Spleen (tissue), 11 donors: ENCODE results near the gene CSH1. TPM values are rescaled to one million over a fixed set of nuclear protein-coding genes. Genes with fewer than 3 reads are reported as not detected.
"Not testable (repeated sequence)": the region's sequence is repeated elsewhere in the genome, so short reads cannot be mapped to it uniquely, and the experiment has no call there.

ENCODE experiments used
- DNase-seq: peaks from one replicate; pipeline ENCODE4 v3.0.0-alpha.2; 2020
- H3K27ac ChIP-seq, 8 donors: fragments of 200-600 bp; sonication (generic) in 7 of 8; 1 replicate in 4 of 8; 2 replicates in 4 of 8; pipeline versions ENCODE4 v1.5.0 to v1.8.0; 2016 to 2021; ENCODE audit warnings: inconsistent platforms in 4 of 8, mild to moderate bottlenecking in 4 of 8, moderate library complexity in 1 of 8
- H3K27me3 ChIP-seq, 7 donors: fragments of 200-600 bp; sonication (generic) in 6 of 7; replicated peaks in 1 of 7; 1 replicate in 4 of 7; 2 replicates in 3 of 7; pipeline versions ENCODE4 v1.5.0 to v1.8.0; 2016 to 2021; ENCODE audit warnings: inconsistent platforms in 3 of 7, mild to moderate bottlenecking in 1 of 7
- H3K36me3 ChIP-seq, 6 donors: fragments of 200-600 bp; sonication (generic) in 5 of 6; 1 replicate in 4 of 6; 2 replicates in 2 of 6; pipeline versions ENCODE4 v1.5.0 to v1.8.0; 2016 to 2021; ENCODE audit warnings: inconsistent platforms in 2 of 6
- H3K4me1 ChIP-seq, 6 donors: fragments of 200-600 bp; sonication (generic) in 5 of 6; 1 replicate in 3 of 6; 2 replicates in 3 of 6; pipeline versions ENCODE4 v1.5.0 to v1.8.0; 2016 to 2021; ENCODE audit warnings: inconsistent platforms in 3 of 6
- H3K4me3 ChIP-seq, 8 donors: fragments of 200-600 bp; sonication (generic) in 7 of 8; 1 replicate in 4 of 8; 2 replicates in 4 of 8; pipeline versions ENCODE4 v1.5.0 to v1.8.0; 2016 to 2021; ENCODE audit warnings: inconsistent platforms in 4 of 8, mild to moderate bottlenecking in 4 of 8, moderate library complexity in 2 of 8
- H3K9me3 ChIP-seq, 8 donors: fragments of 200-600 bp; sonication (generic) in 7 of 8; 1 replicate in 4 of 8; 2 replicates in 4 of 8; pipeline versions ENCODE4 v1.5.0 to v1.8.0; 2016 to 2021; ENCODE audit warnings: inconsistent platforms in 4 of 8
- POLR2A ChIP-seq, 3 donors: fragments of 450-650 bp; IDR thresholded peaks; one replicate each; pipeline ENCODE4 v1.5.1; 2017; ENCODE audit warnings: antibody characterized with exemption in 3 of 3, mild to moderate bottlenecking in 1 of 3
- POLR2AphosphoS5 ChIP-seq, 3 donors: sonication (generic); formaldehyde crosslinking; IDR thresholded peaks; one replicate each; pipeline ENCODE4 v1.5.1; 2017; ENCODE audit warnings: antibody characterized with exemption in 3 of 3
- WGBS, 5 donors: extraction: QIAGEN DNeasy Blood & Tissue Kit in 3 of 5; methylation state at CpG; one replicate each; pipeline versions ENCODE4 v1.1.5 to v1.1.7; 2013 to 2018; 5-methylcytosine and 5-hydroxymethylcytosine counted together
- intact Hi-C: fragments of 100-400 bp; cut with DNase I; formaldehyde crosslinking; loops from one replicate; pipeline ENCODE4 v1.15.0; 2023; ENCODE audit warnings: low total_unique reads
- polyA plus RNA-seq, 3 donors: library from polyadenylated mRNA; stranded (reverse); fragments of 200-250 nt; gene quantifications; one replicate each; pipeline ENCODE4 v1.2.1, GENCODE V29; 2013
- total RNA-seq, 7 donors: library from RNA; depleted of rRNA in 3 of 7; stranded (reverse); fragments of >200 nt in 3 of 7; fragmentation: NEBNext Ultra II Directional in 4 of 7; extraction: Animal tissue kit (Norgen Biotek cat#: 25700) in 4 of 7; gene quantifications; one replicate each; pipeline versions ENCODE4 v1.1.0 to v1.2.1, GENCODE V29; 2016 to 2021
- TF ChIP-seq, protein P1 (sequence below), 11 experiments: fragments of 200-600 bp in 7 of 11; fragments of 450-650 bp in 4 of 11; sonication (generic) in 4 of 11; IDR thresholded peaks in 8 of 11; conservative IDR thresholded peaks in 3 of 11; 1 replicate in 7 of 11; 2 replicates in 4 of 11; pipeline versions ENCODE4 v1.4.0 to v1.8.0; 2016 to 2021; ENCODE audit warnings: antibody characterized with exemption in 11 of 11, inconsistent platforms in 4 of 11, mild to moderate bottlenecking in 1 of 11
- donor health status: healthy with polysubstance abuse.
- donor health status: DM: no; HTN: no; CAD: no; lungs with moderate emphysema.
- donor health status: DM: no; HTN: no; CAD: no.
- donor health status: Bipolar disorder and iron deficiency.
- donor health status: healthy.
- donor health status: DM: no; HTN: no; CAD: no.
- donor health status: DM: yes; HTN: yes; CAD: no.

The CSH1 gene
- total and polyA plus RNA-seq, 10 donors, result not detected

DNA sequence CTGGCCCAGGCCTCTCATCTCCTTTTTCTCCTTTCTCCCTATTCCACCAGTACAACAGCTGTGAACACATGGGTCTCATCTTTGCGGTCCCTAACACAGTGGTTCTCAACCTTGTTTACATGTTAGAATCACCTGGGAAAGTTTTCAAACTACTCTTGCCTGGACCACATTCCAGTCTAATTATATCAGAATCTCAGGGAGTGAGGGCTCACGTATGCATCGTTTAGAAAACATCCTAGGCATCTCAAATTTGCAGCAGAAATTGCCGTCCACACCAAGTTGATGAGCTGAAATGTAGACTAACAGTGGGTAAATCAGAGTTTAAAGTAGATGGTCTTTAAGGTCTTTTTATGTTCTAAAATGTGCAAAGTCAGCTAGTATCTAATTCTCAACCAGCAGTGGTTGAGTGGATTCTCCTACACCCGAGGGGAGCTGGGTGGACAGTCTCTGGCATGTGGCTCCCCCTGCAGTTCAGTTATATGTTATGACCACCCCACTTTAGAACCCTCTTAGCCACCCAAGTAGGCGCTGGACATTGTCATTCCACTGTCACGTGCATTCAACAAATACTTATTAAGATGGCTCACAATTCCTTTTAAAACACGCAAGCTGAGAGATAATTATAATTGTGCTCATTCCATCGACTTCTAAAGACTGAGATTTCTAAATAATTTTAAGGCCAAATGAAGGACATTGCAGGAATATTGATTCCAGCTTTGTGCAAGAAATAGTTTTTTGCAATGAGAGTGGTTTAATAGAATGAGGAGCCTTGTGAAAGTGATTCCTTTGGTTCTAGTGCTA is 26.7 kb downstream of the CSH1 start:
- intact Hi-C loops, DNase-seq, H3K36me3 ChIP-seq: not testable (repeated sequence)

DNA sequence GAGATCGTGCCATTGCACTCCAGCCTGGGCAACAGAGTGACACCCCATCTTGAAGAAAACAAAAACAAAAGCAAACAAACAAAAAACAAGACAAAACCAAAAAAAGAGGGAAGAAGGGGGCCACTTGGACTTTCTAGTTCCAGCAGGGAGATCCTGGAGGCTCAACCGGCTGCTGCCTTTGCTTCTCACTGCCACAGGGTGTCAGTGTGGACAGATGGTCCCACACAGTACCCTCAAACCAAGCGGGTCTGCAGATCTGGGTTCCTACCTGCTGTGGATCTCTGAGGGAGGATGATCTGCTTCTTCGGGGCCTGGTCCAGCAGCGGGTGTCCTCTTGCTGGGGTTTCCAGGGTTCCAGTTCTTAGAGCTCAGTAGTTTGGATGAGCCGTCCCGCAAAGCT is 29.7 kb downstream of the CSH1 start:
- 69 to 81% (median 78%) methylated on average over 6 to 7 of the region's 7 CpGs for WGBS, 5 donors

More for the DNA sequence above, 26.7 kb downstream of the CSH1 start:
- H3K9me3 ChIP-seq, H3K27ac ChIP-seq, H3K27me3 ChIP-seq, H3K4me3 ChIP-seq, H3K4me1 ChIP-seq: not testable (repeated sequence)
- 65 to 77% (median 75%) methylated on average over 9 of the region's 9 CpGs for WGBS, 5 donors
- TF ChIP-seq, protein P1, sequence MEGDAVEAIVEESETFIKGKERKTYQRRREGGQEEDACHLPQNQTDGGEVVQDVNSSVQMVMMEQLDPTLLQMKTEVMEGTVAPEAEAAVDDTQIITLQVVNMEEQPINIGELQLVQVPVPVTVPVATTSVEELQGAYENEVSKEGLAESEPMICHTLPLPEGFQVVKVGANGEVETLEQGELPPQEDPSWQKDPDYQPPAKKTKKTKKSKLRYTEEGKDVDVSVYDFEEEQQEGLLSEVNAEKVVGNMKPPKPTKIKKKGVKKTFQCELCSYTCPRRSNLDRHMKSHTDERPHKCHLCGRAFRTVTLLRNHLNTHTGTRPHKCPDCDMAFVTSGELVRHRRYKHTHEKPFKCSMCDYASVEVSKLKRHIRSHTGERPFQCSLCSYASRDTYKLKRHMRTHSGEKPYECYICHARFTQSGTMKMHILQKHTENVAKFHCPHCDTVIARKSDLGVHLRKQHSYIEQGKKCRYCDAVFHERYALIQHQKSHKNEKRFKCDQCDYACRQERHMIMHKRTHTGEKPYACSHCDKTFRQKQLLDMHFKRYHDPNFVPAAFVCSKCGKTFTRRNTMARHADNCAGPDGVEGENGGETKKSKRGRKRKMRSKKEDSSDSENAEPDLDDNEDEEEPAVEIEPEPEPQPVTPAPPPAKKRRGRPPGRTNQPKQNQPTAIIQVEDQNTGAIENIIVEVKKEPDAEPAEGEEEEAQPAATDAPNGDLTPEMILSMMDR (IDR thresholded peaks at IDR 0.05 in 8 of 11, conservative IDR thresholded peaks at IDR 0.05 in 3 of 11), result peak in 1 of 11 experiments; percentile 14

DNA sequence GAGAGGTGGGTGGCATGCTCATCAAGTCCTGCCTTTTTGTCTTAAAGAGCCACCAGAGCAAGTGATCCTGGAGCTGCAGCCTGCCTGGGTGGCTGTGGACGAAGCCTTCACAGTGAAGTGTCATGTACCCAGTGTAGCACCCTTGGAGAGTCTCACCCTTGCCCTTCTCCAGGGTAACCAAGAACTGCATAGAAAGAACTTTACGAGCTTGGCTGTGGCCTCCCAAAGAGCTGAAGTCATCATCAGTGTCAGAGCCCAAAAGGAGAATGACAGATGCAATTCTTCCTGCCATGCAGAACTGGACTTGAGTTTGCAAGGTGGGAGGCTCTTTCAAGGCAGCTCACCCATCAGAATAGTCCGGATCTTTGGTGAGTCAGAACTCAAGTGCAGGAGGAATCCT is 37.1 kb downstream of the CSH1 start:
- WGBS, 5 donors, result 74 to 95% (median 84%) methylated on average over 3 of the region's 3 CpGs
- intact Hi-C loops, result no loop called here
- Histone ChIP-seq H3K27ac (no peak overlapping the region), H3K4me1 (no peaks in the 10 kb centered on the region), H3K4me3 (no peak overlapping the region), H3K36me3 (no peaks in the 10 kb centered on the region), H3K27me3 (no peaks in the 10 kb centered on the region), H3K9me3 (no peaks in the 10 kb centered on the region)
- TF ChIP-seq POLR2A (IDR thresholded peaks at IDR 0.05) (no peak), POLR2AphosphoS5 (IDR thresholded peaks at IDR 0.05) (no peak)
- TF ChIP-seq, protein P1 (IDR thresholded peaks at IDR 0.05 in 8 of 11, conservative IDR thresholded peaks at IDR 0.05 in 3 of 11), result no peak
- peak; percentile 2 for DNase-seq

More for the DNA sequence above, 29.7 kb downstream of the CSH1 start:
- H3K4me1 ChIP-seq, H3K9me3 ChIP-seq, H3K36me3 ChIP-seq, H3K4me3 ChIP-seq, H3K27me3 ChIP-seq, H3K27ac ChIP-seq, intact Hi-C loops: not testable (repeated sequence)
- peak; percentile 28 for DNase-seq

DNA sequence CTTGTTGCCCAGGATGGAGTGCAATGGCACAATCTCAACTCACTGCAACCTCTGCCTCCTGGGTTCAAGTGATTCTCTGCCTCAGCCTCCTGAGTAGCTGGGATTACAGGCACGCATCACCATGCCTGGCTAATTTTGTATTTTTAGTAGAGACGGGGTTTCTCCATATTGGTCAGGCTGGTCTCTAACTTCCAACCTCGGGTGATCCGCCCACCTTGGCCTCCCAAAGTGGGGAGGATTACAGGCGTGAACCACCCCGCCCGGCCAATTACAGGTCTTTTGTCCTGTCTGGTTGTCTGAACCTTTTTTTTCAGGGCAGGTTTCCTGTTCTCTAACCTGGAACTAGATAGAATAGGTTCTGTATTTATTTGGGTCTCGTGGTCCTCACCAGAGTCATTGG is 39.9 kb downstream of the CSH1 start:
- peak; percentile 35 for DNase-seq
- H3K36me3 ChIP-seq, H3K27me3 ChIP-seq, intact Hi-C loops, H3K27ac ChIP-seq, H3K4me3 ChIP-seq, H3K4me1 ChIP-seq, H3K9me3 ChIP-seq: not testable (repeated sequence)
- WGBS, 5 donors, result 87 to 91% (median 90%) methylated on average over 8 of the region's 8 CpGs

DNA sequence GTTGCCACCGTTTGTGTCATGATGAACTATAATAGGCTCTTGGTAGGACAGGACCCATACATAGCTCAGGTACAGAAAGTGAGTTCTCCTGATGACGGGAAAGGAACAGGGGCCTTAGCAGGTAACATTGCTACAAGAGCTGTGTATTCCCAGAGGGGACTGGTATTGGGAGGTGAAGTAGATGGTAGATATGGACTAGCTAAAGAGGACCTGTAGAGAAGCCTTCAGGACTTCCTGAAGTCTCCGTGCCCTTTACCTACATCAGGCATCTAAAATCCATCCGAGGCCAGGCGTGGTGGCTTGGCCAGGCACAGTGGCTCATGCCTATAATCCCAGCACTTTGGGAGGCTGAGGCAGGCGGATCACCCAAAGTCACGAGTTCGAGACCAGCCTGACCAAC is 41.2 kb downstream of the CSH1 start:
- peak; percentile 30 for DNase-seq
- TF ChIP-seq, protein P1 (IDR thresholded peaks at IDR 0.05 in 8 of 11, conservative IDR thresholded peaks at IDR 0.05 in 3 of 11), result no peak
- TF ChIP-seq POLR2A (IDR thresholded peaks at IDR 0.05) (no peak), POLR2AphosphoS5 (IDR thresholded peaks at IDR 0.05) (no peak)
- intact Hi-C loops, result no loop called here

More for the DNA sequence above, 41.2 kb downstream of the CSH1 start:
- Histone ChIP-seq H3K36me3 (no peaks in the 10 kb centered on the region), H3K27ac (no peak overlapping the region), H3K4me3 (no peak overlapping the region), H3K27me3 (no peaks in the 10 kb centered on the region), H3K9me3 (no peaks in the 10 kb centered on the region), H3K4me1 (no peaks in the 10 kb centered on the region)
- 87 to 94% (median 91%) methylated on average over 8 of the region's 8 CpGs for WGBS, 5 donors
